Osteocyte (in vitro differentiated cells): ENCODE data around the gene CHAT. TPM values are rescaled to one million over a fixed set of nuclear protein-coding genes. Genes with fewer than 3 reads are reported as not detected.

ENCODE experiments used
- DNase-seq: peaks from one replicate; pipeline ENCODE4 v3.0.0; 2021; ENCODE audit warnings: mixed read lengths; ENCODE audit not compliant: unreplicated experiment; ENCODE audit errors: extremely low spot score
- H3K27ac Mint-ChIP-seq: one replicate; pipeline ENCODE4 v1.8.0; 2021; ENCODE audit warnings: mild to moderate bottlenecking, mixed read lengths; ENCODE audit not compliant: unreplicated experiment
- H3K27me3 Mint-ChIP-seq: one replicate; pipeline ENCODE4 v1.8.0; 2021; ENCODE audit warnings: mixed read lengths; ENCODE audit not compliant: unreplicated experiment
- H3K36me3 Mint-ChIP-seq: one replicate; pipeline ENCODE4 v1.8.0; 2021; ENCODE audit warnings: mixed read lengths; ENCODE audit not compliant: unreplicated experiment
- H3K4me1 Mint-ChIP-seq: one replicate; pipeline ENCODE4 v1.8.0; 2021; ENCODE audit warnings: mixed read lengths; ENCODE audit not compliant: unreplicated experiment
- H3K4me3 Mint-ChIP-seq: one replicate; pipeline ENCODE4 v1.8.0; 2021; ENCODE audit warnings: mild to moderate bottlenecking, moderate library complexity, mixed read lengths; ENCODE audit not compliant: unreplicated experiment
- H3K9me3 Mint-ChIP-seq: one replicate; pipeline ENCODE4 v1.8.0; 2021; ENCODE audit warnings: mixed read lengths; ENCODE audit not compliant: unreplicated experiment
- CTCF ChIP-seq: fragments of 200-600 bp; sonication (generic); IDR thresholded peaks from 2 replicates; pipeline ENCODE4 v1.5.0; 2021; ENCODE audit warnings: antibody characterized with exemption, mild to moderate bottlenecking, moderate library complexity
- total RNA-seq: library from RNA; stranded (reverse); gene quantifications from 2 replicates; pipeline ENCODE4 v1.2.1, GENCODE V29; 2021

The CHAT gene
- total RNA-seq, 1 donor from 2014 or later: not detected

GRCh38 chr10:49596836-49597235 lies 17.0 kb upstream of the CHAT start:
- no peak overlapping the region for H3K27ac Mint-ChIP-seq
- H3K4me3 Mint-ChIP-seq: no peak overlapping the region
- no peak for TF ChIP-seq CTCF
- no peaks in the 10 kb centered on the region for H3K36me3 Mint-ChIP-seq
- peaks cover 15% of the 10 kb centered on the region for H3K4me1 Mint-ChIP-seq
- H3K9me3 Mint-ChIP-seq: no peaks in the 10 kb centered on the region
- DNase-seq: peak; percentile 74
- H3K27me3 Mint-ChIP-seq: no peaks in the 10 kb centered on the region

DNA sequence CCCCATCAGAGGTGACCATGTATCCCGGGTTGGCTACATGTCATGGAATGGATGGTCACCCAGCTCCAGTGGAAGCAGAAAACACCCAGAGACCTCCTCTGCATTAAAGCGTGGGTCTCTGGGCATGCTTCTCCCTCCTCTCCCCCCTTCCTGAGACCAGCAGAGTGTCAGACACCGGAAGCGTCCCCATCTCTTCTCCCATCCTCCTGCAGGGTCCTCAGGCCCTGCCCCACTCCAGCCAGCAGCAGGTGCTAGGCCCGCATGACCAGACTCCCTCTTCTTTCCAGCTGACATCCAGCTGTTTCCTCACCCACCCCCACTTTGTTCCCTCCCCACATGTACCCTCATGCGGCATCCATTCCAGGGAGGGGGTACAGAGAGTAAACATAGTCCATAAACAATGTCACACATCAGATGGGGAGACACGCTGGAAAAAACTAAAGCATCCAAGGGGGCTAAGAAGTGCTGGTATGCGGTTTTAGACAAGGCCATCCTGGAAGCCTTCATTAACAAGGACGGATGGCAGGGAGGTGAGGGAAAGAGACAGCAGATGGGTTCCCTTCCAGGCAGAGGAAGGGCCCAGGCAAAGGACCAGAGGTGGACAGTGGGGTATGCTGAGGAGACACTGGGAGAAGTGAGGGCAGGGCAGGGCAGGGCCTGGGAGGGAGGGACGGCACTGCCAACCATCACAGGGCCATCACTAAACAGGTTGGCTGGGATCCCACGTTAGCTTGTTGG lies 16.2 kb upstream of the CHAT start:
- peak; percentile 66 for DNase-seq
- H3K4me3 Mint-ChIP-seq: no peak overlapping the region
- H3K36me3 Mint-ChIP-seq: no peaks in the 10 kb centered on the region
- H3K9me3 Mint-ChIP-seq: no peaks in the 10 kb centered on the region
- no peak for TF ChIP-seq CTCF
- H3K4me1 Mint-ChIP-seq: peaks cover 14% of the 10 kb centered on the region
- H3K27me3 Mint-ChIP-seq: no peaks in the 10 kb centered on the region
- no peak overlapping the region for H3K27ac Mint-ChIP-seq

DNA sequence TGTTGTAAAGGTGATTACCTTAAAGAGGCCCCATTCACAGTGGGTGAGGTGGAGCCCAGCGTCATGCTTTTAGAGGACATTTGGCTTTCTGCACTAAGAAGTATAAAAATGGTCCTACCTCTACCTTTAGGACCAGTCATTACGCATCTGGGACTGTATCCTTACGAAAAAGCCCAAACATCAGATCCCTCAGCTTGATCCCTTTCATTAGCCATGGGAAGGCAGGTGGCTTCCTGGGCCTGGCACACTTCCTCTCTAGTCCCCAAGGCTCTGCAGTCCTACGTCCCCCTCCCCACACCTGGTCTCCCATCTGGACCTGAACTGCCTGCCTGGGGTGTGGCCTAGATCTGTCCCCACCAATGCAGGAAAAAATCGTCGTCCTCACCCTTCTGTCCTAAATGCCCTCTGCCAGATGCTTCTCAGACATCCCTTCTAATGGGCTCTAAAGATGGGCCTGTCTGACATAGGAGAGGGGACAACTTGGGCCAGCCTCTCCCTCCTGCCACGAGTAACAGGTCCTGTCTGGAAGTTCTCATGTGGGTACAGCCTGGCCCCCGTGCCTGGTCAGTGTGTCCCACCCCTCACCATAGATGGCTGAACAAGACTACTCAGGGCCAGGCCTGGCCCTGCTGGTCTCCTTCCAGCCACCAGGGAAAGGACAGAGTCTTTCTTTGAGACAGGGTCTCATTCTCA lies 15.5 kb upstream of the CHAT start:
- peaks cover 6% of the 10 kb centered on the region for H3K27me3 Mint-ChIP-seq
- H3K4me3 Mint-ChIP-seq: no peak overlapping the region
- no peak overlapping the region for H3K27ac Mint-ChIP-seq
- TF ChIP-seq CTCF: no peak
- H3K4me1 Mint-ChIP-seq: peaks cover 9% of the 10 kb centered on the region
- no peaks in the 10 kb centered on the region for H3K36me3 Mint-ChIP-seq
- H3K9me3 Mint-ChIP-seq: no peaks in the 10 kb centered on the region
- peak; percentile 49 for DNase-seq

DNA sequence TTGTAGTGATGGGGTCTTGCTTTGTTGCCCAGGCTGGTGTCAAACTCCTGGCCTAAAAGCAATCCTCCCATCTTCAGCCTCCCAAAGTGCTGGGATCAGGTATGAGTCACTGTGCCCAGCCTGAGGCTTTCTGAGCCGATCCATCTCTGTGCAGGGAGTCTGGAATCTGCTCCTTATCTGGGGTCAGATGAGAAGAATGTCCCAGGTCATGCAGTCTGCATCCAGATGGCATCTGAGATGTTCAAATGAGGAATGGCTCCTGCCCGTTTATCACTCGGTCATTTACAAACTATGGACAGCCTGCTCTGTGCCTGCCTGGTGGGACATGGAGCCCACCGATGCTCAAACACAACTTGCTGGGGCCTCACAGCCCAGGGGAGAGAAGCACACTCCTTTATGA lies 14.9 kb upstream of the CHAT start:
- no peak for TF ChIP-seq CTCF
- no peaks in the 10 kb centered on the region for H3K9me3 Mint-ChIP-seq
- no peak overlapping the region for H3K4me3 Mint-ChIP-seq
- DNase-seq: no peak
- H3K4me1 Mint-ChIP-seq: peaks cover 9% of the 10 kb centered on the region
- peaks cover 13% of the 10 kb centered on the region for H3K27me3 Mint-ChIP-seq
- H3K27ac Mint-ChIP-seq: no peak overlapping the region
- no peaks in the 10 kb centered on the region for H3K36me3 Mint-ChIP-seq

GRCh38 chr10:49599546-49599945 lies 14.3 kb upstream of the CHAT start:
- peaks cover 6% of the 10 kb centered on the region for H3K4me1 Mint-ChIP-seq
- no peaks in the 10 kb centered on the region for H3K9me3 Mint-ChIP-seq
- H3K27me3 Mint-ChIP-seq: peaks cover 17% of the 10 kb centered on the region
- TF ChIP-seq CTCF: no peak
- no peak overlapping the region for H3K27ac Mint-ChIP-seq
- no peaks in the 10 kb centered on the region for H3K36me3 Mint-ChIP-seq
- peak; percentile 59 for DNase-seq
- no peak overlapping the region for H3K4me3 Mint-ChIP-seq
